HG03097 (cell line): ENCODE measurements around the gene TAOK2.

Source experiments
- ATAC-seq: cut with Tn5 transposase; IDR thresholded peaks from one replicate; pipeline ENCODE4 v1.9.1; 2021; ENCODE audit not compliant: unreplicated experiment, low FRiP score

Gene TAOK2

DNA sequence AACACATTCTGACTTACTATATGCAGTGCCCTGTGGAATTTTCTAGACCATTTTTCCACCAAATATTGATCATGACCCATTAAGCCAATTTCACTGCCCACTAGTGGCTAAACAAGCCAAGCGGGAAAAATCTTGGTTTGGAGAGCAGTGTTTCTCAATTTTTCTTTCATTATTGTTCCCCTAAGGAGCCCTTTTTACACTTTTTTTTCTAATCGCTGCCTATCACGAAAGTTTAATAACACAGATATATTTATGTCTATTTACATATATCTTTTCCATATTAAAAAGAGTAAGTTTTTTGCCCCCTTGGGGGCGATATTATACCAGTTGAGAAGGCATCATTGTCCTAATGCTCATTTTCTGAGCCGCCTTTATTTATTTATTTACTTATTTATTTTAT lies 68.2 kb downstream of the TAOK2 start:
- no peak for ATAC-seq
